IMR-90 (cell line): ENCODE results near the gene STXBP6. TPM values are rescaled to one million over a fixed set of nuclear protein-coding genes. Genes with fewer than 3 reads are reported as not detected.

Experiments
- ATAC-seq: fragments of 200-7000 bp; cut with Tn5 transposase; 2 replicates; pipeline ENCODE4 v1.9.1; 2020; ENCODE audit warnings: low read depth, mild to moderate bottlenecking, moderate library complexity
- BruUV-seq: library from RNA; stranded (reverse); fragments of 400-500 nt; replicated peaks from 2 replicates; lab custom pipeline; 2021; lab: Mats Ljungman, UMichigan
- CTCF ChIA-PET: fragments of 300-600 bp; formaldehyde crosslinking; extraction: SDS; loops from one replicate; lab custom pipeline; 2021; ENCODE audit warnings: antibody characterized with exemption; lab: Yijun Ruan, JAX
- POLR2A ChIA-PET: fragments of 300-600 bp; sonication (Branson Sonifier 250); formaldehyde crosslinking; loops from one replicate; lab custom pipeline; 2022; ENCODE audit warnings: antibody characterized with exemption; ENCODE audit not compliant: unreplicated experiment; lab: Charles Lee
- DNase-seq: peaks from one replicate; pipeline ENCODE4 v3.0.0; 2013
- H2AFZ ChIP-seq: replicated peaks from 2 replicates; pipeline ENCODE3; 2013; ENCODE audit warnings: low read length, mild to moderate bottlenecking; ENCODE audit not compliant: poor library complexity
- H2AK5ac ChIP-seq: 2 replicates; pipeline ENCODE4 v1.6.1; 2013; ENCODE audit warnings: low read depth, low read length, inconsistent platforms
- H2AK9ac ChIP-seq: replicated peaks from 2 replicates; pipeline ENCODE3; 2013; ENCODE audit warnings: mild to moderate bottlenecking, low read depth, low read length, moderate library complexity; ENCODE audit not compliant: poor library complexity
- H2BK120ac ChIP-seq: 2 replicates; pipeline ENCODE4 v1.6.1; 2013; ENCODE audit warnings: low read depth, low read length, inconsistent platforms
- H2BK15ac ChIP-seq: 3 replicates; pipeline ENCODE4 v1.6.1; 2013; ENCODE audit warnings: low read depth, low read length, inconsistent platforms
- H2BK20ac ChIP-seq: 2 replicates; pipeline ENCODE4 v1.6.1; 2013; ENCODE audit warnings: low read depth, mild to moderate bottlenecking, inconsistent platforms, low read length, moderate library complexity
- H2BK5ac ChIP-seq: 2 replicates; pipeline ENCODE4 v1.6.1; 2013; ENCODE audit warnings: mild to moderate bottlenecking, low read depth, low read length, inconsistent platforms; ENCODE audit not compliant: poor library complexity, severe bottlenecking
- H3K14ac ChIP-seq: replicated peaks from 2 replicates; pipeline ENCODE4 v1.6.1; 2013; ENCODE audit warnings: low read depth, low read length, inconsistent platforms
- H3K18ac ChIP-seq: 2 replicates; pipeline ENCODE4 v1.6.1; 2013; ENCODE audit warnings: low read depth, low read length, control low read depth
- H3K23ac ChIP-seq: 2 replicates; pipeline ENCODE4 v1.6.1; 2013; ENCODE audit warnings: low read depth, low read length, inconsistent platforms
- H3K27ac ChIP-seq: 2 replicates; pipeline ENCODE4 v1.5.1; 2013; ENCODE audit warnings: mild to moderate bottlenecking, control low read depth, low read length; ENCODE audit not compliant: insufficient read depth
- H3K27me3 ChIP-seq: 2 replicates; pipeline ENCODE4 v1.6.1; 2013; ENCODE audit warnings: low read length; ENCODE audit not compliant: control insufficient read depth, insufficient read depth
- H3K36me3 ChIP-seq: 2 replicates; pipeline ENCODE4 v1.6.1; 2013; ENCODE audit warnings: low read length, mixed read lengths; ENCODE audit not compliant: control insufficient read depth, insufficient read depth
- H3K4ac ChIP-seq: 2 replicates; pipeline ENCODE4 v1.6.1; 2013; ENCODE audit warnings: low read depth, low read length, inconsistent platforms
- H3K4me1 ChIP-seq: 2 replicates; pipeline ENCODE4 v1.6.1; 2013; ENCODE audit warnings: low read length, mixed read lengths; ENCODE audit not compliant: control insufficient read depth, insufficient read depth
- H3K4me2 ChIP-seq: 2 replicates; pipeline ENCODE4 v1.6.1; 2013; ENCODE audit warnings: low read depth, mild to moderate bottlenecking, control low read depth, low read length, moderate library complexity
- H3K4me3 ChIP-seq: 2 replicates; pipeline ENCODE4 v1.5.1; 2013; ENCODE audit warnings: low read depth, mild to moderate bottlenecking, control low read depth, low read length, moderate library complexity; ENCODE audit not compliant: insufficient read depth
- H3K56ac ChIP-seq: 2 replicates; pipeline ENCODE4 v1.6.1; 2013; ENCODE audit warnings: low read length, inconsistent platforms; ENCODE audit not compliant: insufficient read depth; ENCODE audit errors: extremely low read depth
- H3K79me1 ChIP-seq, 2 experiments: 2 replicates each; pipeline ENCODE4 v1.6.1; 2013; ENCODE audit warnings: low read length in 2 of 2, inconsistent platforms in 1 of 2, low read depth in 1 of 2
- H3K9ac ChIP-seq: 2 replicates; pipeline ENCODE4 v1.6.1; 2013; ENCODE audit warnings: low read depth, low read length, control low read depth
- H3K9me1 ChIP-seq: 2 replicates; pipeline ENCODE4 v1.6.1; 2013; ENCODE audit warnings: low read length, inconsistent platforms; ENCODE audit not compliant: insufficient read depth
- H3K9me3 ChIP-seq: 2 replicates; pipeline ENCODE4 v1.6.1; 2013; ENCODE audit warnings: low read length; ENCODE audit not compliant: control insufficient read depth, insufficient read depth
- H4K20me1 ChIP-seq: 2 replicates; pipeline ENCODE4 v1.6.1; 2013; ENCODE audit warnings: low read length, inconsistent platforms; ENCODE audit not compliant: insufficient read depth
- H4K5ac ChIP-seq: 2 replicates; pipeline ENCODE4 v1.6.1; 2013; ENCODE audit warnings: mild to moderate bottlenecking, low read depth, low read length, control low read depth
- H4K8ac ChIP-seq, 2 experiments: 2 replicates each; pipeline ENCODE4 v1.6.1; 2013; ENCODE audit warnings: low read depth in 2 of 2, low read length in 2 of 2, control low read depth in 1 of 2, inconsistent platforms in 1 of 2
- H4K91ac ChIP-seq: 2 replicates; pipeline ENCODE4 v1.6.1; 2013; ENCODE audit warnings: low read depth, low read length, inconsistent platforms; ENCODE audit not compliant: insufficient read depth
- BHLHE40 ChIP-seq: fragments of 150-350 bp; IDR thresholded peaks from 2 replicates; pipeline ENCODE4 v1.6.1; 2016; ENCODE audit warnings: mild to moderate bottlenecking, low read depth, low read length
- CHD1 ChIP-seq: IDR thresholded peaks from 2 replicates; pipeline ENCODE4 v1.6.1; 2012; ENCODE audit warnings: low read depth, low read length, improper control_type of control experiment
- FOS ChIP-seq: fragments of 150-350 bp; IDR thresholded peaks from 2 replicates; pipeline ENCODE4 v1.6.1; 2016; ENCODE audit warnings: low read depth, low read length
- MAFK ChIP-seq: IDR thresholded peaks from 2 replicates; pipeline ENCODE4 v1.6.1; 2012; ENCODE audit warnings: low read depth, low read length, improper control_type of control experiment
- MAZ ChIP-seq: IDR thresholded peaks from 2 replicates; pipeline ENCODE4 v1.6.1; 2012; ENCODE audit warnings: low read depth, mild to moderate bottlenecking, low read length, improper control_type of control experiment, moderate library complexity, borderline replicate concordance
- MXI1 ChIP-seq: IDR thresholded peaks from 2 replicates; pipeline ENCODE4 v1.6.1; 2012; ENCODE audit warnings: low read depth, mild to moderate bottlenecking, low read length, moderate library complexity, borderline replicate concordance
- POLR2A ChIP-seq: IDR thresholded peaks from 2 replicates; pipeline ENCODE4 v1.6.1; 2012; ENCODE audit warnings: mild to moderate bottlenecking, low read depth, low read length
- RCOR1 ChIP-seq: IDR thresholded peaks from 2 replicates; pipeline ENCODE4 v1.6.1; 2012; ENCODE audit warnings: mild to moderate bottlenecking, low read length, improper control_type of control experiment; ENCODE audit not compliant: insufficient replicate concordance
- RFX5 ChIP-seq: IDR thresholded peaks from 2 replicates; pipeline ENCODE4 v1.8.0; 2012; ENCODE audit warnings: low read depth, mild to moderate bottlenecking, low read length, moderate library complexity
- WGBS, 2 experiments: methylation state at CpG; one replicate each; pipeline versions ENCODE4 v1.1.5 to v1.1.7; 2013; ENCODE audit warnings: missing lambda C conversion rate in 2 of 2; ENCODE audit not compliant: insufficient read length in 1 of 2; ENCODE audit errors: extremely low coverage in 2 of 2; 5-methylcytosine and 5-hydroxymethylcytosine counted together
- dilution Hi-C: fragments of 300-500 bp; cut with HindIII; formaldehyde crosslinking; loops from one replicate; pipeline ENCODE4 v1.14.3; 2018; ENCODE audit warnings: low sequenced_read_pairs; ENCODE audit not compliant: unreplicated experiment
- in situ Hi-C: fragments of 300-500 bp; cut with MboI; formaldehyde crosslinking; loops from 3 replicates; pipeline ENCODE4 v1.14.3; 2019; ENCODE audit warnings: low sequenced_read_pairs, inconsistent platforms, mixed read lengths
- intact Hi-C: fragments of 100-400 bp; cut with micrococcal nuclease; formaldehyde crosslinking; loops from 2 replicates; pipeline ENCODE4 v1.10.0; 2022
- polyA plus RNA-seq, 3 experiments: library from polyadenylated mRNA; depleted of rRNA; stranded (reverse); fragments of >200 nt; gene quantifications; 2 replicates each; pipeline ENCODE4 v1.2.3, GENCODE V29; 2012; ENCODE audit warnings: low replicate concordance in 1 of 3
- total RNA-seq: library from RNA; depleted of rRNA; stranded (reverse); fragments of >200 nt; gene quantifications from 2 replicates; pipeline ENCODE4 v1.2.3, GENCODE V29; 2012
- TF ChIP-seq, protein P1 (sequence below): fragments of 150-350 bp; IDR thresholded peaks from 2 replicates; pipeline ENCODE4 v1.6.1; 2017; ENCODE audit warnings: mild to moderate bottlenecking, antibody characterized with exemption, low read length, low read depth
- TF ChIP-seq, protein P2 (sequence below): fragments of 150-350 bp; IDR thresholded peaks from 2 replicates; pipeline ENCODE4 v1.6.1; 2016; ENCODE audit warnings: low read depth, mild to moderate bottlenecking, low read length, moderate library complexity, borderline replicate concordance

STXBP6 gene
- total and polyA plus RNA-seq, 2 of the 4 experiments (the other 2 are of a cell fraction): 14.2 to 14.3 TPM

DNA sequence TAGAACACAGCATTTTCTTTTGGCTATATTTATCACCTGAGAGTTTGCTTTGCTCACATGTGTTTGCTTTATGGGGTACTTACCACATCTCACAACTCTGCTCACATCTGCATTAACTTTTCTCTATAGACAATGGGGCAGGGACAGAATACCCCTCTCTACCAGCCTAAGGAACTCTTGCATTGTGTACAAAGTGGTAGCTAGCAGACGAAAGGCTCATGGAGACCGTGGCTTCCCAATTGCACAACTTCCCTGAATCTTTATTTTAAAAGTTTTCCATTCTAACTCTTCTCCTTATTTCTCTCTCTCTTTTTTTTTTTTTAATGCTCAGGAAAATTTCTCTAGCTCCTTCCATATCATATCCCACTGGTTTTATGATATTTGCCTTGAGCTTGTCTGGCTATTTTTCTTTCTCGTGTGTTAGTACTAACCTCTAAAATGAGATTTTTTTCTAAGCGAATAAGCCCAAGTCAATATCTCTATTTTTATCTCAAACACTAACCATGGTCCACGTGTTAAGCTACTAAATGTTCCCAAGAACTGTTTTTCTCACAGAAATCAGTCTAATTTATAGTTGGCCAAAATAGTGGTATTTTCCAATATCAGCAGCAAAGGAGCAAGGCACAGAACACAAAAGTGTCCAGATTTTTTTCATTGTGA lies 155.2 kb downstream of the STXBP6 start:
- Histone ChIP-seq H3K4me1 (peaks cover 1% of the 10 kb centered on the region; the same call in 1 of the 2 replicates), H4K91ac (no peak overlapping the region), H3K4me3 (no peak overlapping the region), H2AK5ac (no peak overlapping the region), H2BK20ac (no peak overlapping the region), H3K27me3 (no peaks in the 10 kb centered on the region), H3K9me1 (no peaks in the 10 kb centered on the region; the same call in 1 of the 2 replicates), H2AK9ac (no peak overlapping the region), H3K4me2 (no peak overlapping the region), H2AFZ (no peak overlapping the region), H2BK5ac (no peak overlapping the region), H3K56ac (no peak overlapping the region), H3K79me1 (no peaks in the 10 kb centered on the region), H4K20me1 (no peaks in the 10 kb centered on the region), H4K5ac (no peak overlapping the region), H3K9ac (no peak overlapping the region), H4K8ac (no peak overlapping the region), H3K36me3 (no peaks in the 10 kb centered on the region), H3K23ac (no peak overlapping the region), H3K27ac (no peak overlapping the region), H3K4ac (no peak overlapping the region), H3K18ac (peak overlapping the region; percentile 28; the same call in 1 of the 2 replicates), H2BK15ac (no peak overlapping the region), H2BK120ac (no peak overlapping the region), H3K14ac (no peak overlapping the region), H3K9me3 (peaks cover 3% of the 10 kb centered on the region; the same call in 1 of the 2 replicates)
- WGBS, 2 experiments: no CpG with 5 or more reads among the region's 5 CpGs
- CTCF ChIA-PET: no interaction called here
- dilution Hi-C loops (no loop called here), in situ Hi-C loops (no loop called here), intact Hi-C loops (no loop called here)
- TF ChIP-seq RCOR1 (no peak), POLR2A (no peak), FOS (no peak), BHLHE40 (no peak), CHD1 (no peak), RFX5 (no peak), MAFK (no peak), MXI1 (no peak), MAZ (no peak)
- TF ChIP-seq, protein P1, sequence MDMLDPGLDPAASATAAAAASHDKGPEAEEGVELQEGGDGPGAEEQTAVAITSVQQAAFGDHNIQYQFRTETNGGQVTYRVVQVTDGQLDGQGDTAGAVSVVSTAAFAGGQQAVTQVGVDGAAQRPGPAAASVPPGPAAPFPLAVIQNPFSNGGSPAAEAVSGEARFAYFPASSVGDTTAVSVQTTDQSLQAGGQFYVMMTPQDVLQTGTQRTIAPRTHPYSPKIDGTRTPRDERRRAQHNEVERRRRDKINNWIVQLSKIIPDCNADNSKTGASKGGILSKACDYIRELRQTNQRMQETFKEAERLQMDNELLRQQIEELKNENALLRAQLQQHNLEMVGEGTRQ: no peak
- TF ChIP-seq, protein P2, sequence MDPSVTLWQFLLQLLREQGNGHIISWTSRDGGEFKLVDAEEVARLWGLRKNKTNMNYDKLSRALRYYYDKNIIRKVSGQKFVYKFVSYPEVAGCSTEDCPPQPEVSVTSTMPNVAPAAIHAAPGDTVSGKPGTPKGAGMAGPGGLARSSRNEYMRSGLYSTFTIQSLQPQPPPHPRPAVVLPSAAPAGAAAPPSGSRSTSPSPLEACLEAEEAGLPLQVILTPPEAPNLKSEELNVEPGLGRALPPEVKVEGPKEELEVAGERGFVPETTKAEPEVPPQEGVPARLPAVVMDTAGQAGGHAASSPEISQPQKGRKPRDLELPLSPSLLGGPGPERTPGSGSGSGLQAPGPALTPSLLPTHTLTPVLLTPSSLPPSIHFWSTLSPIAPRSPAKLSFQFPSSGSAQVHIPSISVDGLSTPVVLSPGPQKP: no peak
- no TSS peak for BruUV-seq
- POLR2A ChIA-PET: no interaction called here
- ATAC-seq (no peak), DNase-seq (no peak)
